ENCODE data around the gene SIX3.

SIX3 gene

GRCh38 chr2:44926957-44927356 lies 14.5 kb upstream of the SIX3 start:
- no peak for TF ChIP-seq CTCF (IDR thresholded peaks at IDR 0.05; ENCODE audit: low read depth, low read length)
- no peak for DNase-seq (ENCODE audit: extremely low read depth, low read depth)

- no peak for TF ChIP-seq CTCF (IDR thresholded peaks at IDR 0.05; ENCODE audit: low read depth, low read length)
- no peak for DNase-seq (ENCODE audit: extremely low read depth, low read depth)
These were observed 13.5 kb upstream of the SIX3 start for GRCh38 chr2:44927985-44928482.

- DNase-seq (ENCODE audit: extremely low read depth, low read depth) = no peak
- TF ChIP-seq CTCF (IDR thresholded peaks at IDR 0.05; ENCODE audit: low read depth, low read length) = no peak
These were observed 12.9 kb upstream of the SIX3 start for GRCh38 chr2:44928483-44929158.

- no peak for TF ChIP-seq CTCF (IDR thresholded peaks at IDR 0.05; ENCODE audit: low read depth, low read length)
- no peak for DNase-seq (ENCODE audit: extremely low read depth, low read depth)
These were observed 12.3 kb upstream of the SIX3 start for GRCh38 chr2:44929159-44929734.

- DNase-seq (ENCODE audit: extremely low read depth, low read depth) = no peak
- no peak for TF ChIP-seq CTCF (IDR thresholded peaks at IDR 0.05; ENCODE audit: low read depth, low read length)
These were observed 11.7 kb upstream of the SIX3 start for GRCh38 chr2:44929735-44930273.

GRCh38 chr2:44930274-44931197 lies 11.0 kb upstream of the SIX3 start:
- DNase-seq (ENCODE audit: extremely low read depth, low read depth) = no peak
- TF ChIP-seq CTCF (IDR thresholded peaks at IDR 0.05; ENCODE audit: low read depth, low read length) = no peak
